Naive thymus-derived CD4-positive, alpha-beta T cell (primary cell): ENCODE data around the gene CENPL. TPM values are rescaled to one million over a fixed set of nuclear protein-coding genes. Genes with fewer than 3 reads are reported as not detected.
A peak's percentile ranks its signal among the peaks of the same experiment; 100 is the strongest.
"Not testable (repeated sequence)": the region's sequence is repeated elsewhere in the genome, so short reads cannot be mapped to it uniquely, and the experiment has no call there.

ENCODE experiments used
- ATAC-seq: fragments of 150-1000 bp; cut with Tn5 transposase; 2 replicates; pipeline ENCODE4 v1.10.0; 2021; ENCODE audit warnings: mild to moderate bottlenecking, moderate library complexity
- CTCF ChIA-PET: fragments of 350-600 bp; sonication (Branson Sonifier 250); formaldehyde crosslinking; loops from one replicate; lab custom pipeline; 2021; ENCODE audit warnings: antibody characterized with exemption; lab: Charles Lee
- POLR2A ChIA-PET: fragments of 350-600 bp; sonication (Branson Sonifier 250); formaldehyde crosslinking; loops from one replicate; lab custom pipeline; 2021; ENCODE audit warnings: antibody characterized with exemption, inconsistent platforms; lab: Charles Lee
- DNase-seq, 9 donors: peaks; one replicate each; pipeline versions ENCODE4 v3.0.0 to v3.0.0-alpha.2; 2020 to 2022; ENCODE audit warnings: mixed read lengths in 1 of 9
- H3K27ac ChIP-seq: one replicate; pipeline ENCODE4 v1.7.0; 2013; ENCODE audit warnings: mild to moderate bottlenecking, low read depth, low read length, moderate library complexity
- H3K27me3 ChIP-seq, 2 donors: one replicate each; pipeline ENCODE4 v1.7.0; 2013; ENCODE audit warnings: low read length in 2 of 2, mild to moderate bottlenecking in 2 of 2, moderate library complexity in 2 of 2; ENCODE audit not compliant: control insufficient read depth in 2 of 2, insufficient read depth in 2 of 2
- H3K36me3 ChIP-seq, 3 experiments: 1 replicate in 2 of 3; 2 replicates in 1 of 3; pipeline ENCODE4 v1.7.0; 2013; ENCODE audit warnings: low read length in 3 of 3, mild to moderate bottlenecking in 3 of 3, moderate library complexity in 1 of 3; ENCODE audit not compliant: insufficient read depth in 3 of 3, control insufficient read depth in 2 of 3
- H3K4me1 ChIP-seq, 2 donors: one replicate each; pipeline ENCODE4 v1.7.0; 2013; ENCODE audit warnings: low read length in 2 of 2, mild to moderate bottlenecking in 2 of 2, moderate library complexity in 1 of 2; ENCODE audit not compliant: control insufficient read depth in 2 of 2, insufficient read depth in 2 of 2
- H3K4me3 ChIP-seq: 2 replicates; pipeline ENCODE4 v1.7.0; 2013; ENCODE audit warnings: mild to moderate bottlenecking, low read length
- H3K9me3 ChIP-seq, 3 experiments: 1 replicate in 2 of 3; 2 replicates in 1 of 3; pipeline ENCODE4 v1.7.0; 2013; ENCODE audit warnings: low read length in 3 of 3; ENCODE audit not compliant: control insufficient read depth in 2 of 3
- H3K27ac Mint-ChIP-seq, 9 donors: one replicate each; pipeline ENCODE4 v1.8.0; 2020 to 2022; ENCODE audit warnings: mixed read lengths in 9 of 9, mild to moderate bottlenecking in 8 of 9, moderate library complexity in 5 of 9, inconsistent platforms in 2 of 9
- H3K27me3 Mint-ChIP-seq, 5 donors: one replicate each; pipeline ENCODE4 v1.8.0; 2021 to 2022; ENCODE audit warnings: mixed read lengths in 5 of 5, mild to moderate bottlenecking in 1 of 5
- H3K36me3 Mint-ChIP-seq, 5 donors: one replicate each; pipeline ENCODE4 v1.8.0; 2020 to 2022; ENCODE audit warnings: mixed read lengths in 5 of 5, mild to moderate bottlenecking in 3 of 5, inconsistent platforms in 1 of 5
- H3K4me1 Mint-ChIP-seq, 7 donors: one replicate each; pipeline ENCODE4 v1.8.0; 2020 to 2022; ENCODE audit warnings: mixed read lengths in 7 of 7, mild to moderate bottlenecking in 3 of 7, inconsistent platforms in 1 of 7
- H3K4me3 Mint-ChIP-seq, 10 donors: one replicate each; pipeline ENCODE4 v1.8.0; 2020 to 2022; ENCODE audit warnings: mild to moderate bottlenecking in 10 of 10, mixed read lengths in 10 of 10, moderate library complexity in 6 of 10, inconsistent platforms in 2 of 10
- H3K9me3 Mint-ChIP-seq, 11 donors: one replicate each; pipeline ENCODE4 v1.8.0; 2020 to 2022; ENCODE audit warnings: mixed read lengths in 11 of 11, mild to moderate bottlenecking in 4 of 11, inconsistent platforms in 1 of 11, moderate library complexity in 1 of 11
- intact Hi-C, 2 donors: fragments of 100-400 bp; cut with micrococcal nuclease; formaldehyde crosslinking; loops; one replicate each; pipeline ENCODE4 v1.15.1; 2023
- polyA plus RNA-seq, 2 donors: library from polyadenylated mRNA; unstranded; fragments of 300-500 nt; fragmentation: Illumina TruSeq; gene quantifications; one replicate each; pipeline ENCODE4 v1.2.3, GENCODE V29; 2021
- total RNA-seq, 6 experiments: library from RNA in 5 of 6; stranded (reverse) in 5 of 6; gene quantifications; 1 replicate in 5 of 6; 2 replicates in 1 of 6; pipeline ENCODE4 v1.2.3 and lab custom pipeline; 2021 to 2026

Gene CENPL
- total and polyA plus RNA-seq, 7 experiments from 2014 or later = 5.1 to 25.1 (median 6.9) TPM

- H3K27me3 Mint-ChIP-seq = no peaks in the 10 kb centered on the region
- intact Hi-C loops = loop anchor here in 1 of 2 donors (5.0 kb wide), 1 partner anchor 348 kb away; no protein-coding TSS in a partner anchor
- Histone ChIP-seq H3K36me3 (peaks cover 0 to 66% (median 6%) of the 10 kb centered on the region in 3 experiments), H3K27ac (no peak overlapping the region), H3K9me3 (no peaks in the 10 kb centered on the region), H3K27me3 (no peaks in the 10 kb centered on the region), H3K4me1 (no peaks in the 10 kb centered on the region), H3K4me3 (no peak overlapping the region)
- H3K36me3 Mint-ChIP-seq = peaks cover 1 to 60% (median 43%) of the 10 kb centered on the region in 5 donors
- CTCF ChIA-PET = interaction anchor here (0.6 kb wide), 1 partner anchor 75 kb away, joined by 3 read pairs; no protein-coding TSS in a partner anchor
- POLR2A ChIA-PET = interaction anchor here (0.6 kb wide), 1 partner anchor 1744 kb away, joined by 3 read pairs; no protein-coding TSS in a partner anchor
- H3K4me3 Mint-ChIP-seq = no peak overlapping the region
- no peak for ATAC-seq
- peak overlapping the region in 3 of 9 donors; percentile 20 to 34 (median 25) for H3K27ac Mint-ChIP-seq
- no peak for DNase-seq
- H3K4me1 Mint-ChIP-seq = peaks cover 0 to 19% (median 6%) of the 10 kb centered on the region in 7 donors
- H3K9me3 Mint-ChIP-seq = no peaks in the 10 kb centered on the region
These were observed 44.7 kb downstream of the CENPL start for GRCh38 chr1:173779936-173780335.

- Mint-ChIP-seq H3K27me3 (no peaks in the 10 kb centered on the region), H3K27ac (peak overlapping the region in 6 of 9 donors; percentile 16 to 69 (median 46)), H3K4me3 (no peak overlapping the region), H3K9me3 (no peaks in the 10 kb centered on the region), H3K36me3 (peaks cover 0 to 63% (median 40%) of the 10 kb centered on the region in 5 donors), H3K4me1 (peaks cover 0 to 19% (median 6%) of the 10 kb centered on the region in 7 donors)
- POLR2A ChIA-PET = no interaction called here
- no peaks in the 10 kb centered on the region for H3K4me1 ChIP-seq
- H3K9me3 ChIP-seq = no peaks in the 10 kb centered on the region
- DNase-seq (no peak), ATAC-seq (no peak)
- peaks cover 0 to 46% (median 6%) of the 10 kb centered on the region in 3 experiments for H3K36me3 ChIP-seq
- H3K27ac ChIP-seq = no peak overlapping the region
- CTCF ChIA-PET = no interaction called here
- H3K4me3 ChIP-seq = no peak overlapping the region
- intact Hi-C loops = loop anchor here in 1 of 2 donors (5.0 kb wide), 1 partner anchor 343 kb away; no protein-coding TSS in a partner anchor
- H3K27me3 ChIP-seq = no peaks in the 10 kb centered on the region
These were observed 49.0 kb downstream of the CENPL start for GRCh38 chr1:173775578-173776226.

- Mint-ChIP-seq H3K27me3 (no peaks in the 10 kb centered on the region), H3K4me3 (no peak overlapping the region), H3K27ac (peak overlapping the region in 5 of 9 donors; percentile 0 to 69 (median 32)), H3K4me1 (peaks cover 0 to 13% (median 6%) of the 10 kb centered on the region in 7 donors), H3K9me3 (no peaks in the 10 kb centered on the region), H3K36me3 (peaks cover 0 to 51% (median 27%) of the 10 kb centered on the region in 5 donors)
- Histone ChIP-seq H3K36me3 (peaks cover 0 to 28% (median 6%) of the 10 kb centered on the region in 3 experiments), H3K27ac (no peak overlapping the region), H3K27me3 (no peaks in the 10 kb centered on the region), H3K4me1 (no peaks in the 10 kb centered on the region), H3K4me3 (no peak overlapping the region), H3K9me3 (no peaks in the 10 kb centered on the region)
- DNase-seq (no peak), ATAC-seq (no peak)
- POLR2A ChIA-PET = no interaction called here
- CTCF ChIA-PET = no interaction called here
- intact Hi-C loops = loop anchor here (2.0 to 5.0 kb wide), 2 partner anchors 17 to 54 kb away; no protein-coding TSS in a partner anchor
These were observed 53.1 kb downstream of the CENPL start for GRCh38 chr1:173771560-173771959.

- H3K27me3 Mint-ChIP-seq, H3K27me3 ChIP-seq, H3K4me3 Mint-ChIP-seq, H3K27ac ChIP-seq, H3K9me3 ChIP-seq, H3K9me3 Mint-ChIP-seq, POLR2A ChIA-PET, DNase-seq, H3K4me3 ChIP-seq, ATAC-seq, CTCF ChIA-PET, H3K4me1 ChIP-seq: not testable (repeated sequence)
- intact Hi-C loops = loop anchor here (2.0 to 5.0 kb wide), 2 partner anchors 16 to 53 kb away; no protein-coding TSS in a partner anchor
- peak overlapping the region in 4 of 9 donors; percentile 3 to 48 (median 25) for H3K27ac Mint-ChIP-seq
- H3K36me3 Mint-ChIP-seq = peaks cover 0 to 39% (median 16%) of the 10 kb centered on the region in 5 donors
- H3K36me3 ChIP-seq = peaks cover 0 to 16% (median 0%) of the 10 kb centered on the region in 3 experiments
- H3K4me1 Mint-ChIP-seq = peaks cover 0 to 11% (median 3%) of the 10 kb centered on the region in 7 donors
These were observed 54.4 kb downstream of the CENPL start for GRCh38 chr1:173770330-173770729.

- H3K36me3 ChIP-seq = peaks cover 0 to 1% (median 0%) of the 10 kb centered on the region in 3 experiments
- ChIA-PET POLR2A (no interaction called here), CTCF (no interaction called here)
- H3K9me3 ChIP-seq = no peaks in the 10 kb centered on the region
- no peak for DNase-seq
- no peaks in the 10 kb centered on the region for H3K27me3 ChIP-seq
- no peak overlapping the region for H3K4me3 ChIP-seq
- intact Hi-C loops = no loop called here
- no peaks in the 10 kb centered on the region for H3K4me1 ChIP-seq
- H3K27ac ChIP-seq = no peak overlapping the region
- peaks cover 3 to 37% (median 23%) of the 10 kb centered on the region in 5 donors for H3K36me3 Mint-ChIP-seq
- peaks cover 0 to 8% (median 0%) of the 10 kb centered on the region in 11 donors for H3K9me3 Mint-ChIP-seq
- peak overlapping the region in 6 of 9 donors; percentile 1 to 73 (median 52) for H3K27ac Mint-ChIP-seq
- ATAC-seq = no peak
- H3K4me1 Mint-ChIP-seq = peaks cover 0 to 11% (median 3%) of the 10 kb centered on the region in 7 donors
- no peaks in the 10 kb centered on the region for H3K27me3 Mint-ChIP-seq
- H3K4me3 Mint-ChIP-seq = no peak overlapping the region
These were observed 55.9 kb downstream of the CENPL start for GRCh38 chr1:173768827-173769226.

GRCh38 chr1:173768206-173768605, 56.5 kb downstream of the CENPL start:
- POLR2A ChIA-PET = no interaction called here
- CTCF ChIA-PET = no interaction called here
- H3K36me3 ChIP-seq = no peaks in the 10 kb centered on the region

More at GRCh38 chr1:173768206-173768605, 56.5 kb downstream of the CENPL start:
- Histone ChIP-seq H3K27ac (no peak overlapping the region), H3K4me3 (no peak overlapping the region), H3K27me3 (no peaks in the 10 kb centered on the region), H3K9me3 (no peaks in the 10 kb centered on the region), H3K4me1 (no peaks in the 10 kb centered on the region)
- Mint-ChIP-seq H3K36me3 (peaks cover 5 to 43% (median 30%) of the 10 kb centered on the region in 5 donors), H3K4me1 (peaks cover 0 to 11% (median 3%) of the 10 kb centered on the region in 7 donors), H3K27me3 (no peaks in the 10 kb centered on the region), H3K9me3 (peaks cover 0 to 13% (median 1%) of the 10 kb centered on the region in 11 donors), H3K27ac (peak overlapping the region in 4 of 9 donors; percentile 8 to 60 (median 46)), H3K4me3 (no peak overlapping the region)
- no peak for DNase-seq
- intact Hi-C loops = no loop called here
- ATAC-seq = no peak
